Astrocyte of the cerebellum (primary cell): ENCODE measurements around the gene PPIL6.

ENCODE experiments used
- DNase-seq: peaks from one replicate; pipeline ENCODE4 v3.0.0-alpha.2; 2011; ENCODE audit warnings: low read depth
- H3K4me3 ChIP-seq: 2 replicates; pipeline ENCODE4 v1.5.1; 2011; ENCODE audit warnings: mild to moderate bottlenecking, low read depth, low read length, moderate library complexity
- in situ Hi-C: cut with HindIII; loops from 2 replicates; pipeline ENCODE4 v1.10.0; 2017; ENCODE audit warnings: low sequenced_read_pairs
- TF ChIP-seq, protein P1 (sequence below): IDR thresholded peaks from 2 replicates; pipeline ENCODE4 v1.5.1; 2012; ENCODE audit warnings: low read length, low read depth, moderate library complexity, mild to moderate bottlenecking; ENCODE audit errors: missing control alignments

Gene PPIL6

DNA sequence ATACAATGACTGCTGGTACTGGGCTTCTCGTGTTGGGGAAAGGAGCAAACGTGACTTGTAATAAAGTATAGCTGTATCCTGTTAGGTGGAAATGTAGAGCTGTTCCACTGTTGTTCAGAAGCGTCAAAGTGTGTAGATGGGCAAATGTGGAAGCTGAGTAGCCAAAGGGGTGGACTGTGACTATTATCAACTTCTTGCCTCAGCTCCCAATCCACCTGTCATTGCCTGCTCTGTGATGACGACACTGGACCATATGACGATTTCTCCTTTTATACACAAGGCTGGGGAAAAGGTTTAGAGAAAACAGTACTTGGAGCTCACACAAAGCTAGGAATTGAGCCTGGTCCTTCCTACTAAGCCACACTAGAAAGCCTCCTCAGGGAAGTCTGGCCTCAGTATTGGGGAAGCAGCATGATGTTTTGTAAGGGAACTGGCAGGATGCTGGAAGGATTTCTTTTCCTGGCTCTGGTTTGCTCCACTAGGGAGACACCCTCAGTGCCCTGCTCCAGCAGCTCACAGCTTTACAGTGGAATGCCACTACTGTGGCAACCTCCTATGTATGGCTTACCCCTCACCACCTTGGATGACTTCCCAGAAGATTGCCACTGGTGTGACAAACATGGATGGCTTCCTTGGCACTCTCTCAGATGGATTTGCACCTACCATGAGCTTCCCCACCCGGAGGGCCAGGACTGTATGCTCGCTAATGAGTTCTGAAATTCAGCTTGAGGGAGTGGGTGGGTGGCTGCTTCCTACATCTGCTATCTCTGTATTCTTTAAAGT lies 78.1 kb downstream of the PPIL6 start:
- no peak overlapping the region for H3K4me3 ChIP-seq
- TF ChIP-seq, protein P1, sequence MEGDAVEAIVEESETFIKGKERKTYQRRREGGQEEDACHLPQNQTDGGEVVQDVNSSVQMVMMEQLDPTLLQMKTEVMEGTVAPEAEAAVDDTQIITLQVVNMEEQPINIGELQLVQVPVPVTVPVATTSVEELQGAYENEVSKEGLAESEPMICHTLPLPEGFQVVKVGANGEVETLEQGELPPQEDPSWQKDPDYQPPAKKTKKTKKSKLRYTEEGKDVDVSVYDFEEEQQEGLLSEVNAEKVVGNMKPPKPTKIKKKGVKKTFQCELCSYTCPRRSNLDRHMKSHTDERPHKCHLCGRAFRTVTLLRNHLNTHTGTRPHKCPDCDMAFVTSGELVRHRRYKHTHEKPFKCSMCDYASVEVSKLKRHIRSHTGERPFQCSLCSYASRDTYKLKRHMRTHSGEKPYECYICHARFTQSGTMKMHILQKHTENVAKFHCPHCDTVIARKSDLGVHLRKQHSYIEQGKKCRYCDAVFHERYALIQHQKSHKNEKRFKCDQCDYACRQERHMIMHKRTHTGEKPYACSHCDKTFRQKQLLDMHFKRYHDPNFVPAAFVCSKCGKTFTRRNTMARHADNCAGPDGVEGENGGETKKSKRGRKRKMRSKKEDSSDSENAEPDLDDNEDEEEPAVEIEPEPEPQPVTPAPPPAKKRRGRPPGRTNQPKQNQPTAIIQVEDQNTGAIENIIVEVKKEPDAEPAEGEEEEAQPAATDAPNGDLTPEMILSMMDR: no peak
- DNase-seq: no peak
- in situ Hi-C loops: no loop called here

DNA sequence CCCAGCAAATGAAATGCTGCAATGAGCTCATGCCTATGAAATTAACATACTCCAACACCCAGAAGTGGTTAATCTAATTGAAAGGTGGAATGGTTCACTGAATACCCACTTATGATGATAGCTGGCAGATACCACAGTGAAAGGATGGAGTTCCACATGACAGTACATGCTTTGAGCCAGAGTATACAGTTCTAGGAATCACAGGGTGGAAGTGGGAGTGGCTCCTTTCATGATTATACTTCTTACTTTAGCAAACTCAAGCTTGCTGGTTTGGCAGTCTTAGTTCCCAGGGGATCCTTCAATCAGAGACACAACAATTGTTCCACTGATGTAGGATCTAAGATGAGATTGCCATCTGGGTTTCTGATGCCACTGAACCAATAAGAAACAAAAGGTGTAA lies 79.6 kb downstream of the PPIL6 start:
- DNase-seq: no peak
- in situ Hi-C loops: no loop called here
- TF ChIP-seq, protein P1: no peak
- no peak overlapping the region for H3K4me3 ChIP-seq

DNA sequence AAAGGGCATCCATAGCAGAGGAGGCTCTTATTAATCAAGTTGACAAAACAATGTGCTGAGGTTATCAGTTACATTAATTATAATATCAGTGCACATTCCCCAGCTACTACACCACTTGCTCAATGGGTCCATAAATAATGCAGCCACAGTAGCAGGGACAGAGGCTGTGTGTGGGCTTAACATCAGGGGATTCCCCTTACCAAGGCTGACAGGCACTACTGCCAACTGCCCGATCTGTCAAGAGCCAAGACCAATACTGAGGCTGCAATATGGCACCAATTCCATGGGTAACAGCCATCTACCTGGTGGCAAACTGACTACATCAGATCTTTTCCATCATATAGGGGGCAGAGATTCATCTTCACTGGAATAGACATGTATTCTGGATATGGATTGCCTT lies 80.1 kb downstream of the PPIL6 start:
- no peak overlapping the region for H3K4me3 ChIP-seq
- in situ Hi-C loops: no loop called here
- TF ChIP-seq, protein P1: no peak
- no peak for DNase-seq

DNA sequence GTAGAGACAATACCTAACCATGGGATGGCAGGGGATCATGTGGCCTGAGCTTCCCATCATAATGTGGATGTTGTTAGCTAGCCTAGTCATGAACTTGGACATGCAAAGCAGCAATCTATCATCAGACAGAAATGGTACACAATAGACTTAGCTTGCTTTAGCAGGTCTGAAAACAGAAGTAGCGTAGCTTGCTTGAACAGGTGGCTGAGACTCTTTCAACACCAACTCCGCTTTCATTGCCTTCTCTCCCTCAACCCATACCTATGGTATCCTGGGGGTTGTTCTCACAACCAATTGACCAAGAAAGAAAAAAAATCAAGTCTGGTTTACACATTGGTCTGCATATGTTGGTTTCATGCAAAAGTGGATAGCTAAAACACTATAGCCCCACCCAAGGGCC lies 81.2 kb downstream of the PPIL6 start:
- TF ChIP-seq, protein P1: no peak
- no peak overlapping the region for H3K4me3 ChIP-seq
- no peak for DNase-seq
- in situ Hi-C loops: no loop called here

DNA sequence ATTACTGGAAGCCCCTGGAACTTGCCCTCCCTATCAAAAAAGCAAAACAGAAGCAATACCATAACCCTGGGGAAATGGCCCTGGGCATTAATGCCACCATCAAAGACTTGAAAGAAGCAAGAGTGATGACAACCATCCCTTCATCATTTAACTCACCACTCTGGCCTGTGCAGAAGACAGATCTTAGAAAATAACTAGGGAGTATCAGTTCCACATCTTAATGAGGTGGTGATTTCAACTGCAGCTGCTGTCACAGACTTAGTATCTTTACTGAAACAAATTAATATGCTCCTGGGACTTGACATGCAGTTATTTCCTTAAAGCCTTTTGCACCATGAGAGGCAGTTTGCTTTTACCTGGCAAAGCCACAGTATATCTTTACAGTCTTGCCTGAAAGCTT lies 82.2 kb downstream of the PPIL6 start:
- TF ChIP-seq, protein P1: no peak
- no peak overlapping the region for H3K4me3 ChIP-seq
- in situ Hi-C loops: no loop called here
- no peak for DNase-seq

DNA sequence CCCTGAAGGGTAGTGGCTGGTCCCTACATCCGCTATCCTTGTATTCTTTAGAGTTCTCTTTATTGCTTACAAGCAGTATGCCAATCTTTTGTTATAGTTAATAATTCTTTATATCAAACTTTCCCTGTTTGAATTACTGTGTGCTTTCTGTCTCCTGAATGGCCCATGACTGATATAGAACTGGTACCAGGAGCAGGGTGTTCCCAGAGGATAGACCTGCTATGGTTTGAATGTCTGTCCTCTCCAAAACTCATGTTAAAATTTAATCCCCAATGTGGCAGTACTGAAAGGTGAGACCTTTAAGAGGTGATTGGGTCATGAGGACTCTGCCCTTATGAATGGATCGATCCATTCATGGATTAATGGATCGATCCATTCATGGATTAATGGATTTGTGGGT lies 84.2 kb downstream of the PPIL6 start:
- H3K4me3 ChIP-seq: no peak overlapping the region
- in situ Hi-C loops: no loop called here
- TF ChIP-seq, protein P1: no peak
- no peak for DNase-seq
